K562 (cell line): Measurements from ENCODE around the gene ITSN1. TPM values are rescaled to one million over a fixed set of nuclear protein-coding genes. Genes with fewer than 3 reads are reported as not detected.

Experiments used
- CBFA2T3 ChIP-seq: fragments of 450-650 bp; IDR thresholded peaks from 2 replicates; pipeline ENCODE4 v1.6.1; 2017
- HMGN3 ChIP-seq: IDR thresholded peaks from 2 replicates; pipeline ENCODE4 v1.6.1; 2011; ENCODE audit warnings: borderline replicate concordance, low read depth, mild to moderate bottlenecking, mixed read lengths, low read length; ENCODE audit not compliant: insufficient read length; ENCODE audit errors: extremely low read depth
- NR2F6 ChIP-seq: fragments of 450-650 bp; formaldehyde crosslinking; IDR thresholded peaks from 2 replicates; pipeline ENCODE4 v1.4.0; 2020; ENCODE audit warnings: mild to moderate bottlenecking
- SMARCC2 ChIP-seq: fragments of 450-650 bp; IDR thresholded peaks from 2 replicates; pipeline ENCODE4 v1.6.1; 2017; ENCODE audit warnings: antibody characterized with exemption, moderate library complexity, mild to moderate bottlenecking, low read depth
- polyA plus RNA-seq, 8 experiments: library from polyadenylated mRNA; depleted of rRNA in 4 of 8; stranded (reverse) in 5 of 8; unstranded in 3 of 8; fragments of >200 nt; fragmentation: Nextera tagmentation in 2 of 8; fragmentation: Illumina TruSeq in 1 of 8; extraction: Ambion mirVana in 2 of 8; extraction: Trizol in 1 of 8; gene quantifications; 2 replicates each; pipeline versions ENCODE4 v1.2.1 to v1.2.3, GENCODE V29; 2011 to 2014; ENCODE audit warnings: inconsistent platforms in 1 of 8, missing spikeins in 1 of 8
- total RNA-seq, 7 experiments: library from RNA; depleted of rRNA in 6 of 7; stranded (reverse); fragments of >200 nt in 6 of 7; fragmentation: Illumina TruSeq in 2 of 7; extraction: Trizol in 2 of 7; gene quantifications; 2 replicates each; pipeline versions ENCODE4 v1.2.1 to v1.2.3, GENCODE V29; 2011 to 2021; ENCODE audit warnings: low replicate concordance in 1 of 7
- TF ChIP-seq, protein P1 (sequence below): conservative IDR thresholded peaks from 2 replicates; pipeline ENCODE4 v1.6.1; 2011; ENCODE audit warnings: low read depth, mild to moderate bottlenecking, low read length; ENCODE audit not compliant: control insufficient read depth
- TF ChIP-seq, protein P2 (sequence below): fragments of 450-650 bp; IDR thresholded peaks from 2 replicates; pipeline ENCODE4 v1.6.1; 2016; ENCODE audit warnings: mild to moderate bottlenecking
- TF ChIP-seq, protein P3 (sequence below): fragments of 150-350 bp; conservative IDR thresholded peaks from 2 replicates; pipeline ENCODE4 v1.6.1; 2014; ENCODE audit warnings: low read length

The ITSN1 gene
- total and polyA plus RNA-seq, 9 of the 15 experiments (the other 6 are each of a cell fraction or from before 2014, with no cell fraction given), result 1.1 to 12.6 (median 4.8) TPM

DNA sequence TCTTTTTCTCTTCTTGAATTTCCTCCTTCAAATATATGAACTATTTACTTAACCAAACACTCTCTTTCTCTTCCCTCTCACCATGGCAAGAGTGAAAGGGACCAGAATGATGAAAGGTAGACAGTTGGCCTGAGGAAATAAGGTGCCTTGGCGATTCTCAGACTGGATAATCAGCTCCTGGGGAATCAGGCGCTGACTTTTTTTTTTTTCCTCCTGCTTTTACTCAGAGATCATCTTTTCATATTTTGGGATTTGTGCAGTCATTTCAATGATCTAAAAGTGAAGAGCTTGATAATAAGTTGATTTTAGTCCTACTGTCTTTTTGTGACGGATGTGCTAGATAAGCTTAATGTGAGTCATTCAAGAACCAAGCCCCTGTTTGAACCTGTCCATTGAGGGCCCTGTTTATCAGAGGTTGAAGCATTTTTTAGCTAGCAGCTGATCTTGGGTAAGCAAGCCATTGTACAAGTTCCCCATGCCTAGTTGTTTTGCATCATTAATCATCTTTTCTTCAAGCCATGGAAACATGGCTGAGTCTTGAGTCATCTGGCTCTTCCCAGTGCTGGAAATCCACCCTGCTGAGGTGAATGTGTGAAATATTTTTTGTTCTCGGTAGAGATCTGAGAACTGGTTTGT, 40.8 kb downstream of the ITSN1 start (continued):
- TF ChIP-seq, protein P1, sequence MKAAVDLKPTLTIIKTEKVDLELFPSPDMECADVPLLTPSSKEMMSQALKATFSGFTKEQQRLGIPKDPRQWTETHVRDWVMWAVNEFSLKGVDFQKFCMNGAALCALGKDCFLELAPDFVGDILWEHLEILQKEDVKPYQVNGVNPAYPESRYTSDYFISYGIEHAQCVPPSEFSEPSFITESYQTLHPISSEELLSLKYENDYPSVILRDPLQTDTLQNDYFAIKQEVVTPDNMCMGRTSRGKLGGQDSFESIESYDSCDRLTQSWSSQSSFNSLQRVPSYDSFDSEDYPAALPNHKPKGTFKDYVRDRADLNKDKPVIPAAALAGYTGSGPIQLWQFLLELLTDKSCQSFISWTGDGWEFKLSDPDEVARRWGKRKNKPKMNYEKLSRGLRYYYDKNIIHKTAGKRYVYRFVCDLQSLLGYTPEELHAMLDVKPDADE, result no peak
- TF ChIP-seq NR2F6 (CRISPR knock-in tag) (no peak), SMARCC2 (0 out of 2 replicates have a peak, but pooled peaks have one; percentile 25), HMGN3 (no peak), CBFA2T3 (peak; percentile 44)
- TF ChIP-seq, protein P2, sequence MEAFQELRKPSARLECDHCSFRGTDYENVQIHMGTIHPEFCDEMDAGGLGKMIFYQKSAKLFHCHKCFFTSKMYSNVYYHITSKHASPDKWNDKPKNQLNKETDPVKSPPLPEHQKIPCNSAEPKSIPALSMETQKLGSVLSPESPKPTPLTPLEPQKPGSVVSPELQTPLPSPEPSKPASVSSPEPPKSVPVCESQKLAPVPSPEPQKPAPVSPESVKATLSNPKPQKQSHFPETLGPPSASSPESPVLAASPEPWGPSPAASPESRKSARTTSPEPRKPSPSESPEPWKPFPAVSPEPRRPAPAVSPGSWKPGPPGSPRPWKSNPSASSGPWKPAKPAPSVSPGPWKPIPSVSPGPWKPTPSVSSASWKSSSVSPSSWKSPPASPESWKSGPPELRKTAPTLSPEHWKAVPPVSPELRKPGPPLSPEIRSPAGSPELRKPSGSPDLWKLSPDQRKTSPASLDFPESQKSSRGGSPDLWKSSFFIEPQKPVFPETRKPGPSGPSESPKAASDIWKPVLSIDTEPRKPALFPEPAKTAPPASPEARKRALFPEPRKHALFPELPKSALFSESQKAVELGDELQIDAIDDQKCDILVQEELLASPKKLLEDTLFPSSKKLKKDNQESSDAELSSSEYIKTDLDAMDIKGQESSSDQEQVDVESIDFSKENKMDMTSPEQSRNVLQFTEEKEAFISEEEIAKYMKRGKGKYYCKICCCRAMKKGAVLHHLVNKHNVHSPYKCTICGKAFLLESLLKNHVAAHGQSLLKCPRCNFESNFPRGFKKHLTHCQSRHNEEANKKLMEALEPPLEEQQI, result no peak
- TF ChIP-seq, protein P3, sequence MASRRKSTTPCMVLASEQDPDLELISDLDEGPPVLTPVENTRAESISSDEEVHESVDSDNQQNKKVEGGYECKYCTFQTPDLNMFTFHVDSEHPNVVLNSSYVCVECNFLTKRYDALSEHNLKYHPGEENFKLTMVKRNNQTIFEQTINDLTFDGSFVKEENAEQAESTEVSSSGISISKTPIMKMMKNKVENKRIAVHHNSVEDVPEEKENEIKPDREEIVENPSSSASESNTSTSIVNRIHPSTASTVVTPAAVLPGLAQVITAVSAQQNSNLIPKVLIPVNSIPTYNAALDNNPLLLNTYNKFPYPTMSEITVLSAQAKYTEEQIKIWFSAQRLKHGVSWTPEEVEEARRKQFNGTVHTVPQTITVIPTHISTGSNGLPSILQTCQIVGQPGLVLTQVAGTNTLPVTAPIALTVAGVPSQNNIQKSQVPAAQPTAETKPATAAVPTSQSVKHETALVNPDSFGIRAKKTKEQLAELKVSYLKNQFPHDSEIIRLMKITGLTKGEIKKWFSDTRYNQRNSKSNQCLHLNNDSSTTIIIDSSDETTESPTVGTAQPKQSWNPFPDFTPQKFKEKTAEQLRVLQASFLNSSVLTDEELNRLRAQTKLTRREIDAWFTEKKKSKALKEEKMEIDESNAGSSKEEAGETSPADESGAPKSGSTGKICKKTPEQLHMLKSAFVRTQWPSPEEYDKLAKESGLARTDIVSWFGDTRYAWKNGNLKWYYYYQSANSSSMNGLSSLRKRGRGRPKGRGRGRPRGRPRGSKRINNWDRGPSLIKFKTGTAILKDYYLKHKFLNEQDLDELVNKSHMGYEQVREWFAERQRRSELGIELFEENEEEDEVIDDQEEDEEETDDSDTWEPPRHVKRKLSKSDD, result no peak
